IPS-18a (cell line): ENCODE results near the gene MSRB2.

Source experiments
- H3K27ac ChIP-seq: one replicate; pipeline ENCODE4 v1.5.1; 2013; ENCODE audit warnings: low read length
- H3K27me3 ChIP-seq: one replicate; pipeline ENCODE4 v1.6.1; 2013; ENCODE audit warnings: mild to moderate bottlenecking, low read length; ENCODE audit not compliant: control insufficient read depth, insufficient read depth
- H3K36me3 ChIP-seq: one replicate; pipeline ENCODE4 v1.6.1; 2013; ENCODE audit warnings: low read depth, low read length; ENCODE audit not compliant: control insufficient read depth
- H3K4me1 ChIP-seq: one replicate; pipeline ENCODE4 v1.6.1; 2013; ENCODE audit warnings: low read depth, low read length; ENCODE audit not compliant: control insufficient read depth
- H3K4me3 ChIP-seq: one replicate; pipeline ENCODE4 v1.5.1; 2013; ENCODE audit warnings: low read length
- H3K9ac ChIP-seq: one replicate; pipeline ENCODE4 v1.6.1; 2013; ENCODE audit warnings: mild to moderate bottlenecking, low read length, moderate library complexity
- H3K9me3 ChIP-seq: one replicate; pipeline ENCODE4 v1.6.1; 2013; ENCODE audit warnings: low read depth, low read length; ENCODE audit not compliant: control insufficient read depth

The MSRB2 gene

DNA sequence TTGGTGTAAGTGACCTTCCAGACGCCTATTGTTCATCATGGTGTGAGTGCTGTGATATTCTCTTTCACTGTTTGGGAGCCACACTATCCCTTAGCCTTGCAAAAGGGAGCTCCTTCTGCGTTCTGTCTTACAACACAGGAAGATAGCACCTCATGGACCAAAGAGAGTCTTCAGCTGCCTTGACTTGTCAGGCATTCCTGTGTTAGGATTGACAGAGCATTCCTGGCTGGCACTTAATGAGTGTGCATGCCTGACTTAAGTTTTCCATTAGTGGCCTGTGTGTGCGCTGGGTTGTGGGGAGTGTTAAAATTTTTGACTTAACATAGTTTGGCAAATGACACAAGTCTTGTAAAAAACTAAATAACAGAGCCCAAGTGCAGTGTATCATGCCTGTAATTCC is 21.9 kb upstream of the MSRB2 start:
- H3K36me3 ChIP-seq, result no peaks in the 10 kb centered on the region
- H3K4me3 ChIP-seq, result no peak overlapping the region
- H3K4me1 ChIP-seq, result no peaks in the 10 kb centered on the region
- no peaks in the 10 kb centered on the region for H3K27me3 ChIP-seq
- H3K9me3 ChIP-seq, result no peaks in the 10 kb centered on the region
- no peak overlapping the region for H3K27ac ChIP-seq
- no peak overlapping the region for H3K9ac ChIP-seq

- no peaks in the 10 kb centered on the region for H3K36me3 ChIP-seq
- no peak overlapping the region for H3K27ac ChIP-seq
- H3K27me3 ChIP-seq, result no peaks in the 10 kb centered on the region
- no peak overlapping the region for H3K4me3 ChIP-seq
- no peaks in the 10 kb centered on the region for H3K9me3 ChIP-seq
- no peak overlapping the region for H3K9ac ChIP-seq
- H3K4me1 ChIP-seq, result no peaks in the 10 kb centered on the region
Measured at GRCh38 chr10:23075672-23076071, 19.7 kb upstream of the MSRB2 start.

DNA sequence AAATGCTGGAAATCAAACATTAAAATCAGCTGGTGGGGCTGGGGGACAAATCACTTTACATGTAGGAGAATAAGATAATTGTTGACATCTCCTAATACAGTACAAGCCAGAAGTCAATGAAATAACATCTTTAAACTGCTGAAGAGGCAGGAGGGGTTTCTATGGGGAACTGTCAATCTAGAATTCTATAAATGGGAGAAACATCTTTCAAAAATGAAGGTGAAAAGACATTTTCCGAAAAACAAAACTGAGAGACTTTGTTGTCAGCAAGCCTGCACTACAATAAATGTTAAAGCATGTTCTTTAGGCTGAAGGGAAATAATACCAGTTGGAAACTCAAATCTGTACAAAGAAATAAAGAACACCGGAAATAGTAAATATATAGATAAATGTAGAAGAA is 17.3 kb upstream of the MSRB2 start:
- no peaks in the 10 kb centered on the region for H3K4me1 ChIP-seq
- H3K36me3 ChIP-seq, result no peaks in the 10 kb centered on the region
- H3K27ac ChIP-seq, result no peak overlapping the region
- no peaks in the 10 kb centered on the region for H3K9me3 ChIP-seq
- no peaks in the 10 kb centered on the region for H3K27me3 ChIP-seq
- no peak overlapping the region for H3K4me3 ChIP-seq
- no peak overlapping the region for H3K9ac ChIP-seq

DNA sequence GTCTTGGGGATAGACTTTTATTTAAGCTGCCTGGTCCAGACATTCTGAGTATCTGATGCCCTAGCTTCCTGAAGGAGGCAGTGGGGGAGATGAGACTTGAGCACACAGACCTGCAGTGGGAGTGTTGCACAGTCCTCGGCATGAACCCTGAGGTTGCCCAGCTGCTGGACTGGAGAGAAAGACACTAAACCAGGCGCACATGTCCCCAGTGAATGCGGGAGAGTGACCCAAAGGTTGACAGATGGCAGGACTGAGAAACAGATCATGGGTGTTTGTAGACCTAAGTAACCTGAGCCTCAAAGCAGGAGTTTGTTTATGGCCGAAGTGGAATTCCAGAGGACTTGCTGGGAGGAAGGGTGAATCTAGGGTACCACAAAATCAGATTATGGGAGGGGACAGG is 15.7 kb upstream of the MSRB2 start:
- Histone ChIP-seq H3K4me3 (no peak overlapping the region), H3K27me3 (no peaks in the 10 kb centered on the region), H3K36me3 (no peaks in the 10 kb centered on the region), H3K27ac (no peak overlapping the region), H3K4me1 (no peaks in the 10 kb centered on the region), H3K9ac (no peak overlapping the region), H3K9me3 (no peaks in the 10 kb centered on the region)

DNA sequence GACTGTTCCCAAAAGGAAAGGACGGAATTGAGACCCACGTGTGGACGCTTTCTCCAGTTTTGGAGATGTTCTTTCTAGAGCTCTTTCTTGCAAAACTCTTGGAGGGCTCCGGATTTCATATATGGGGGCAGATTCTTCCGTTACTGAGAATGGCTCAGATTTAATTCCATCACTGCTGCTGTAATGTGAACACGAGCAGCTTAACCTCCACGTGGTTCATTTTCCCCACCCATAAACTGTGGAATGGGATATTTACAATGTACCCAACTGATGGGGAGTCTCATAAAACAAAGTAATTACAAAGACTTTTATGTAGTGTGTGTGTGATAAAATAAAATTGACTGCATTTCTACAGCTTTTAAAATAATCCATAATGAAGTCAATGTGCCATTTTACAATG is 15.1 kb upstream of the MSRB2 start:
- H3K27me3 ChIP-seq, result no peaks in the 10 kb centered on the region

GRCh38 chr10:23081221-23081750 is 14.1 kb upstream of the MSRB2 start:
- H3K9ac ChIP-seq, result no peak overlapping the region
- no peaks in the 10 kb centered on the region for H3K9me3 ChIP-seq
- no peaks in the 10 kb centered on the region for H3K27me3 ChIP-seq
- H3K4me1 ChIP-seq, result no peaks in the 10 kb centered on the region
- no peak overlapping the region for H3K27ac ChIP-seq
- H3K36me3 ChIP-seq, result no peaks in the 10 kb centered on the region
- no peak overlapping the region for H3K4me3 ChIP-seq

More for the DNA sequence above, 15.1 kb upstream of the MSRB2 start:
- Histone ChIP-seq H3K9ac (no peak overlapping the region), H3K27ac (no peak overlapping the region), H3K4me3 (no peak overlapping the region), H3K36me3 (no peaks in the 10 kb centered on the region), H3K4me1 (no peaks in the 10 kb centered on the region), H3K9me3 (no peaks in the 10 kb centered on the region)

GRCh38 chr10:23081891-23082290 is 13.5 kb upstream of the MSRB2 start:
- no peak overlapping the region for H3K9ac ChIP-seq
- no peaks in the 10 kb centered on the region for H3K4me1 ChIP-seq
- no peak overlapping the region for H3K4me3 ChIP-seq

GRCh38 chr10:23088609-23089008 is 6.8 kb upstream of the MSRB2 start:
- H3K4me1 ChIP-seq, result no peaks in the 10 kb centered on the region
- no peaks in the 10 kb centered on the region for H3K9me3 ChIP-seq
- H3K27me3 ChIP-seq, result no peaks in the 10 kb centered on the region
- H3K4me3 ChIP-seq, result no peak overlapping the region
- H3K9ac ChIP-seq, result no peak overlapping the region
- H3K27ac ChIP-seq, result no peak overlapping the region
- H3K36me3 ChIP-seq, result no peaks in the 10 kb centered on the region

More at GRCh38 chr10:23081891-23082290, 13.5 kb upstream of the MSRB2 start:
- Histone ChIP-seq H3K9me3 (no peaks in the 10 kb centered on the region), H3K36me3 (no peaks in the 10 kb centered on the region), H3K27me3 (no peaks in the 10 kb centered on the region), H3K27ac (no peak overlapping the region)

- Histone ChIP-seq H3K27ac (no peak overlapping the region), H3K4me3 (no peak overlapping the region)
Measured at GRCh38 chr10:23094786-23095403, 484 bp upstream of the MSRB2 start.

GRCh38 chr10:23095966-23096801 is 805 bp downstream of the MSRB2 start:
- H3K27me3 ChIP-seq, result no peaks in the 10 kb centered on the region
- peak overlapping the region; percentile 28 for H3K27ac ChIP-seq
- H3K9me3 ChIP-seq, result no peaks in the 10 kb centered on the region
- H3K9ac ChIP-seq, result peak overlapping the region; percentile 77
- H3K36me3 ChIP-seq, result no peaks in the 10 kb centered on the region
- H3K4me1 ChIP-seq, result peaks cover 20% of the 10 kb centered on the region
- peak overlapping the region; percentile 68 for H3K4me3 ChIP-seq

More at GRCh38 chr10:23094786-23095403, 484 bp upstream of the MSRB2 start:
- no peaks in the 10 kb centered on the region for H3K27me3 ChIP-seq
- H3K9ac ChIP-seq, result no peak overlapping the region
- H3K4me1 ChIP-seq, result peaks cover 15% of the 10 kb centered on the region
- H3K9me3 ChIP-seq, result no peaks in the 10 kb centered on the region
- no peaks in the 10 kb centered on the region for H3K36me3 ChIP-seq

GRCh38 chr10:23096802-23097549 is 1.6 kb downstream of the MSRB2 start:
- H3K36me3 ChIP-seq, result no peaks in the 10 kb centered on the region
- H3K4me1 ChIP-seq, result peaks cover 20% of the 10 kb centered on the region
- peak overlapping the region; percentile 68 for H3K4me3 ChIP-seq
- H3K27me3 ChIP-seq, result no peaks in the 10 kb centered on the region
- no peaks in the 10 kb centered on the region for H3K9me3 ChIP-seq
- no peak overlapping the region for H3K27ac ChIP-seq
- no peak overlapping the region for H3K9ac ChIP-seq
